ENCODE data around the gene DUOX2.
"Not testable (repeated sequence)": the region's sequence is repeated elsewhere in the genome, so short reads cannot be mapped to it uniquely, and the experiment has no call there.

The DUOX2 gene

DNA sequence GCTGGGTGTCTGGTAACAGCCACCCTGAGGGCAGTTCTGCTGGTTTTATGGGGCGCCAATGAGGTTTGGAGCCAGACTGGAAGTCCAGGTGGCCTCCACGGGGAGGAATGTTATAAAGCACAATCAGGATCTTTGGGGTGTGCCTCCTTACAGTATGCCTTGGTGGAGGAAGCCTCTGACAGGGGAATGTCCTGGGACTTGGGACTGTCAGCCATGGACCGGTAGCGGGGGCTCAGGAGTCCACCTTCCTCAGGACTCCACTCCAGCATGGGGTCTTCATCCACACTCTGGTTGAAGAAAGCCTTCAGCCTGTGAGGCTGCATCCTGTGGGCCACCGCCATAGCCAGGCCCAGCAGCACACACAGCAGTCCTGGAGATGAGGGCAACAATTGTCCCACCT is 5.0 kb upstream of the DUOX2 start:
- DNase-seq, result no peak

DNA sequence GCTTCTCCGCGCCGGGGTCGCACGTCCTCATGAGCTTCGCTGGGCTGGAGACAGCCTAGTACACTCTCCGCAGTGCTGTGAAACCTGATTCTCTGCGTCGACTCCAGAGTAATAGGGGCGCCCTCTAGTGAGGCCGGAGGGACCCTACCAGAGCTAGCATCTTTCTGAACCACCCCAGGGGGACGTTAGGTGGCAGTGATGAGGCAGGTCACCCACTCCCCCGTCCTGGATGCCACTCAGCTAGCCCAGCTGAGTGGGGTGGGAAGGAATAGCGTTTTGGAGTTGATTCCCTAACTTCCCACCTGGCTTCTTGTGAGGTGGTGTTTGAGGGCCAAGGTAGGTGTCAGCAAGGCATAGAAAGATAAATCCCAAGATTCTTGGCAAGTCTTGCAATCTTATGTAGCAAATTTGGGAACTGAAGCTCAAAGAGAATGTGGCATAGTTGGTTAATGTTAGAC is 4.2 kb upstream of the DUOX2 start:
- DNase-seq, result peak; percentile 85

- no peak for DNase-seq
Observed at GRCh38 chr15:45117308-45118130, 3.5 kb upstream of the DUOX2 start.

- no peak for DNase-seq
Observed at GRCh38 chr15:45116482-45117307, 2.7 kb upstream of the DUOX2 start.

DNA sequence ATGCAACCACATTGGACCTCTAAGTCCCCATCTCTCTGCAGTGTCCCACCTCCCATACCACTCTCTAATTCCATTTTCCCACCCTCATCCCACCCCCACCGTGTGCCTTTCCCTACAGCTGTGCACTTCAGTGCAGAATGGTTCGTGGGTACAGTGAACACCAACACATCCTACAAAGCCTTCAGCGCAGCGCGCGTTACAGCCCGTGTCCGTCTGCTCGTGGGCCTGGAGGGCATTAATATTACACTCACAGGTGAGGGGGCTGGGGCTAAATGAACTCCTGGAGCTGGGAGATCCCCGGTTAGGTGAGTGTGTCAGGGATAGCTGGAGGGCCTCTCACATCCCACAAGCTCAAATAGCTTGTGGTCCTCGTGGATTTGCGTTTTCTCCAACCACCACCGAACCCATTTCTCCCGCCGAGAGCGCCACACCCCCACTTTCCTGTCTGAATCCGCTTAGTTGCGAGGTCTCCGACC is 2.1 kb upstream of the DUOX2 start:
- DNase-seq, result no peak

DNA sequence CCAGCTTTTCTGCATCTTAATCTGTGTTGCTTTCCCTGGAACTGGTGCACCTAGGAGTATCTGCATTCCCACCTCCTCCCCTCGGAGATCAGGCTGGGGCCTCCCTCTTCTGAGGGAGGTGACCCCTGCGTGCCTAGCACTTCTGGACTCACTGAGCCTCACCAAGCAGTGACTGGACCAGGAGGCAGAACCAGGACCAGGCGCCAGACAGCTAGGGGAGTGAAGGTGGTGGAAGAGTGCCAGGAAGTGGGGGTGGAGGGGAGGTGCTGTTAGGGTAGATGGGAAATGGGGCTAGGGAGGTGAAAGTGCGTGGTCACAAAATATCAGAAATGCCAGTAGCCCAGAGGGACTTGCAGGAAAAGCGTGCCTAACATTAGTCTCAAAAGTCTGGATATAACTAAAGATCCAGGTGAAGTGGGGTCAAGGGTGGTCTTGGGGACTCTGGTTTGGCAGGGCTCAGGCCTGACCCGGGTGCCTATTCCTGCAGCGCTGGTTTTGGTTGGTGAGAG is 1.4 kb upstream of the DUOX2 start:
- DNase-seq, result no peak

DNA sequence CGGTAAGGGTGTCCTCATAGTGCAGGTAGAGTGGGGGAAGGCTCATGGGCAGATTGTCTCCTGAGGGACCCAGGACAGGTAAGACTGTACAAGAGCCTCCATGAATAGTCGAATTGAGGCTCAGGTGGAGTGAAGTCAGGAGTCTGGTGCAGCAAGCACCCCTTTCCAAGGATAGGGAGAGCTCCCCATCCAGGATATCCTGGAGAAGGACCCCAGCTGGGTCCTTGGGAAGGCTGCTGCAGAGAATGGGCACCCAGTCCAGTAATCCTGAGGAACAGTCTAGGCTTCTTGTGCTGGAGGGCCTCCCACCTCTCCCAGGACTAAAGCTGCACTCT is 746 bp upstream of the DUOX2 start:
- DNase-seq, result no peak

DNA sequence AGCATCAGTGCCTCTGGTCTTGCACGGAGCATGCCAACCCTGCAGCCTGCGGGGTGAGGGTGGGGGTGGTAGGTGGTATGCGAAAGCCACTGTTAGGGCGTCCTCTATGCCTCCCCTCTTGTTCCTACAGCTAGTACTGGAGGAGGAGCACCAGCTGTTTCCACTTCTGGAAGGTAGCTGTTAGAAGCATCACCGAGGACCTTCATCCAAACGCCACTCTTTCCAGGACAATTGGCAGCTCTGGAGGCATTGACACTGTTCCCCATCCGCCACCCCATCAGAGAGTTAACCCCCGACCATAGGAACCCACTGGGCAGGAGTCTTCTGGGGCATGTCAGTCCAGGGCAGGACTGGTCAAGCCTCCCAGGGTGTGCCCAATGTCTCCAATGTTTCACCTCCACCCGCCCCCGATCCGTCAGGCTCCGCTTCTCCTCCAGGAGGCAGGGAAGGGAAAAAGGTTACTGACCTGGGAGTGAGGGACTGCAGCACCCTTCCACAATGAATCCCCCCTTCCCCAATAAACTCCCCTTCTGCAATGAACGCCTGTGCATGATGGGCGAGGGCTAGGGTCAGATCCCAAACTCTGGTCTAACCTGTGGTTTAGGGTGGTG is 487 bp downstream of the DUOX2 start:
- no peak for DNase-seq

DNA sequence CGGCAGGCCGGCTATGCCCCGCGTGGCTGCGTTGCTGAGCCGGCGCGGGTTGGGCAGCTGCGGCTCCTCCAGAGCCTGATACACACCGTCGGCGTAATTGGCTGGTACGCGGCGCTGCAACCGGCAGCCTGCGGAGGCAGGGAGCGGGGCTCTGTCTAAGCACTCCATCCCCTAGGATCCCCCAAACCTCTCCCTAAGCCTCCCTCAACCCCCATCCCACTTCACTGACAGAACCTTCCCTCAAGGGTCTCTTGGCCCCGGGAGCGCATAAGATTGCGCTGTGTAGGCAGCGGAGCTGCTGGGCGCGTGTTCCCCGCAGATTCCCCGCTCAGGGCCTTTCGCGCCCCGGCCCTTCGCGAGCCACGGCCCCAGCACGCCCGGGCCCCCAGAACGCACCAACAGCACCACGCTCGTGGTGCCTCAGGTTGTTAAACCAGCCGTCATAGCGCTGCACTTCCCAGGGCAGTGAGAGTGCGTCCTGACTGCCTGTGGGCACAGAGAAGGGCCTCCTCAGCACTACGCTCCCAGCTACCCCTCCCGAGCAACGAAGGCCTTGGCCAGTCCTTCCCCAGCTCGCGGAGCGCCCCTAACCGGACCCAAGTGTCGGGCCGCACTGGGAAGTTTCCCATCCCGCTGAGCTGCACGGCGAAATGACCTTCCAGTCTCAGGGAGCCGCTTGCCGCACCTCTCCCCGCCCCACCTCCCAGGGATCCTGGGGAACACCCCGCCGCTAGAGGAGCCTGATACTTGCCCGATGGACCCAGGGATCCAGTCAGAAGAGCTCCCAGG is 1.2 kb downstream of the DUOX2 start:
- DNase-seq, result no peak

- no peak for DNase-seq
Observed at GRCh38 chr15:45112143-45112590, 1.8 kb downstream of the DUOX2 start.

GRCh38 chr15:45111390-45112142 is 2.4 kb downstream of the DUOX2 start:
- no peak for DNase-seq

DNA sequence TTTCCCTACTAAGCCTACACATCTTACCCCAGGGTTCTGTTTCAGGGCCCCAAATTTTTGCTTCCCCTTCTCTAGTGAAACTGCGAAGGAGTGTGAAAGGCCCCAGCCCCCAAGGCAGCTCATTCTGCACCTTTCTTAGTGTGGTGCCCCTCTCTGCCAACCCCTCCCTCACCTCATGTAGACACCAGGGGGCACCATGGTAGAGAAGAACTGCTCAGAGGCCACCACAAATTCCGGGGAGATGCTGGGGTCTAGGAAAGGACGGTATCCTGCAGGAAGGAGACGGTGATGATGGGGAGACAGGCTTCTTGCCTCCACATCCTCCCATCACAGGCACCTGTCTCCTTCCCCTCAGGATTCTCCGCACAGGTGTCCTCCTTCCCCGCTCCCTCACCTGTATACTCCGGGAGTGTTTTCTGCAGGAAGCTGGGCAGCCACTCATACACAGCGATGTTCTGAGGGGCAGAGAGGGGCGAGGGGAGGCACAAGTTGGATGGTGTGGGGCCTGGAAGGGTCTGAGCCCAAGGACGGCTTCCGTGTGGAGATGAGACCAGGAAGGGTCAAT is 3.6 kb downstream of the DUOX2 start:
- no peak for DNase-seq

GRCh38 chr15:45107941-45108630 is 5.9 kb downstream of the DUOX2 start:
- no peak for DNase-seq

- no peak for DNase-seq
Observed at GRCh38 chr15:45106002-45106790, 7.8 kb downstream of the DUOX2 start.

DNA sequence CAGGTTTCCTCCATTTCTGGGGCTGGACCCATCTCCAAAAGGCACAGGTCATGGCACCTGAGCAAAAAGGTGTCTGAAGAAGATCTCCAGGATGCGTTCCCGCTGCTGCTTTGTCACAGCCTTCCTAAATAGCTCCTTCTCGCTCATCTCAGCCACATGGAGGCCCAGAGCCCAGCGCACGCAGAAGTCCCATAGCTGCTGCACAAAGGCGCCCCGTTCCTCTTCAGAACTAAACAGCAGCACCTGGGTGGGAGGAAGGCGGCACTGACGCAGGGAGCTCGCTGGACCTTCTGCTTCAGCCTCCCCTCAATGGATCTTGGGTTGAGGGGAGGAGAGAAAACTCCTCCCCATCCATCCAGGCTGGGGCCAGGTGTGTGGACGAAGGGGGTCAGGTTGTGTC is 8.4 kb downstream of the DUOX2 start:
- DNase-seq, result no peak

DNA sequence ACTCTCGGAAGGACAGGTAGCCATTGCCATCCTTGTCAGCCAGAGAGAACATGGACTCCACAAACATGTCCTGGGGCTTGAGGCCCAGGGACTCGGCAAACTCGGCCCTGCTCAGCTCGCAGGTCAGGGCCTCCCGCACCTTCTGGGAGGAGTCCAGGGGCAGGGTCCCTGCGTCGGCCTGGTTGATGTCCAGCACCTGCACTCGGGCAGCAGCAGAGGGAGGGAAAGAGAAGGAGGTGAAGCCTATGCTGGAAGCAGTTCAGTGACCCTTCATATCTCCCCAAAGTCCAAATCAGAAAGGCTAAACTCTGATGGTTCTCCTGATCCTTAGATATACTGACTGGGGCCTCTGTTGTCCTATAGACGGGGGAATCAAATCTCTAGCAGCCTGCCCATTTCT is 9.8 kb downstream of the DUOX2 start:
- DNase-seq, result not testable (repeated sequence)

GRCh38 chr15:45102226-45102625 is 11.7 kb downstream of the DUOX2 start:
- no peak for DNase-seq

DNA sequence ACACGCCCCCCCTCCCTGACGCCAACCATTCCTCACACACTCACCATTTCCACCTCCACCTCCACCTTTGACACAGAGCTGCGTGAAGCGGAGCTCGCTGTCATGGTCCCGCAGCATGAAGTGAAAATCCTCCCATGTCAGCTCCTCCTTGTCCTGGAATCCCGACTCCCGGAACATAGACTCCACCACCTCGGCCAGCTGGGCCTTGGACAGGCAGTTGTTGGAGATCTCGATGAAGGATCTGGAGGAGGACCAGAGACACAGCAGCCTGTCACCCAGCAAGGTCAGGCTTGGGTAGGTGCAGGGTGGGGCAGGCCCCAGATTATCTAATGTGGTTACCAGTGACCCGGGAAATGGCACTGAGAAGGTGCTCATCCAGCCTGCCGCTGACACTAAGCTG is 12.2 kb downstream of the DUOX2 start:
- DNase-seq, result no peak

- DNase-seq, result no peak
Observed at GRCh38 chr15:45100884-45101625, 12.9 kb downstream of the DUOX2 start.

Data from inflammatory macrophage treated with lipopolysaccharide for 4 hours (primary cell).